Neural cell (in vitro differentiated cells): Measurements from ENCODE around the gene MYNN. TPM values are rescaled to one million over a fixed set of nuclear protein-coding genes. Genes with fewer than 3 reads are reported as not detected.

Experiments
- H2AFZ ChIP-seq: fragments of 200-600, 300-800 bp; sonication (generic), shearing (Covaris generic); 2 replicates; pipeline ENCODE4 v1.6.0; 2014; ENCODE audit warnings: low read depth, mild to moderate bottlenecking, antibody characterized with exemption, low read length, moderate library complexity
- H3F3A ChIP-seq: fragments of 200-600 bp; shearing (Covaris generic); 2 replicates; pipeline ENCODE4 v1.6.1; 2016; ENCODE audit warnings: mild to moderate bottlenecking, moderate library complexity, mixed read lengths, antibody characterized with exemption, low read length; ENCODE audit not compliant: insufficient read depth, poor library complexity, severe bottlenecking
- H3K27ac ChIP-seq: fragments of 200-600, 300-800 bp; sonication (generic), shearing (Covaris generic); 2 replicates; pipeline ENCODE4 v1.5.1; 2014; ENCODE audit warnings: mild to moderate bottlenecking, low read length, moderate library complexity
- H3K27me3 ChIP-seq: fragments of 300-800, 200-600 bp; sonication (generic), shearing (Covaris generic); 2 replicates; pipeline ENCODE4 v1.6.0; 2014; ENCODE audit warnings: mild to moderate bottlenecking, low read depth, low read length, moderate library complexity; ENCODE audit not compliant: insufficient read depth
- H3K36me3 ChIP-seq: fragments of 300-800, 200-600 bp; sonication (generic), shearing (Covaris generic); 2 replicates; pipeline ENCODE4 v1.5.1; 2014; ENCODE audit warnings: mild to moderate bottlenecking, antibody characterized with exemption, low read length, moderate library complexity; ENCODE audit not compliant: insufficient read depth
- H3K4me2 ChIP-seq: fragments of 300-800, 200-600 bp; sonication (generic), shearing (Covaris generic); 2 replicates; pipeline ENCODE4 v1.6.0; 2014; ENCODE audit warnings: mild to moderate bottlenecking, low read length
- H3K4me3 ChIP-seq: fragments of 300-800, 200-600 bp; sonication (generic), shearing (Covaris generic); 2 replicates; pipeline ENCODE4 v1.5.1; 2014; ENCODE audit warnings: mild to moderate bottlenecking, low read length, moderate library complexity
- H3K79me2 ChIP-seq: fragments of 200-600 bp; shearing (Covaris generic); replicated peaks from 2 replicates; pipeline ENCODE4 v1.6.0; 2014; ENCODE audit warnings: mild to moderate bottlenecking, low read length, moderate library complexity; ENCODE audit not compliant: insufficient read depth
- H3K9ac ChIP-seq: fragments of 300-800, 200-600 bp; sonication (generic), shearing (Covaris generic); 2 replicates; pipeline ENCODE4 v1.6.1; 2016; ENCODE audit warnings: mild to moderate bottlenecking, low read length, mixed read lengths
- H3K9me2 ChIP-seq: fragments of 200-600 bp; shearing (Covaris generic); 2 replicates; pipeline ENCODE4 v1.6.1; 2016; ENCODE audit warnings: mild to moderate bottlenecking, low read length, mixed read lengths; ENCODE audit not compliant: insufficient read depth
- H3K9me3 ChIP-seq: fragments of 200-600, 300-800 bp; sonication (generic), shearing (Covaris generic); 2 replicates; pipeline ENCODE4 v1.6.1; 2016; ENCODE audit warnings: mild to moderate bottlenecking, mixed run types, low read length, moderate library complexity, mixed read lengths
- H4K20me1 ChIP-seq: fragments of 200-600 bp; shearing (Covaris generic); 2 replicates; pipeline ENCODE4 v1.6.1; 2016; ENCODE audit warnings: mild to moderate bottlenecking, mixed run types; ENCODE audit not compliant: insufficient read depth
- CTCF ChIP-seq: fragments of 450-650 bp; IDR thresholded peaks from 2 replicates; pipeline ENCODE4 v1.5.1; 2014; ENCODE audit warnings: antibody characterized with exemption, mild to moderate bottlenecking, moderate library complexity; ENCODE audit not compliant: poor library complexity, severe bottlenecking
- EP300 ChIP-seq: fragments of 450-650 bp; conservative IDR thresholded peaks from 2 replicates; pipeline ENCODE4 v1.6.1; 2014; ENCODE audit warnings: antibody characterized with exemption, mild to moderate bottlenecking, moderate library complexity; ENCODE audit not compliant: poor library complexity, severe bottlenecking
- EZH2 ChIP-seq: fragments of 200-600, 300-800 bp; shearing (Covaris generic), sonication (generic); IDR thresholded peaks from 2 replicates; pipeline ENCODE4 v1.6.1; 2014; ENCODE audit warnings: antibody characterized with exemption, low read length, borderline replicate concordance, mild to moderate bottlenecking; ENCODE audit not compliant: insufficient read depth, poor library complexity, severe bottlenecking
- MXI1 ChIP-seq: fragments of 450-650 bp; conservative IDR thresholded peaks from 2 replicates; pipeline ENCODE4 v1.6.1; 2014; ENCODE audit warnings: antibody characterized with exemption, mild to moderate bottlenecking; ENCODE audit not compliant: poor library complexity, severe bottlenecking
- POLR2AphosphoS5 ChIP-seq: IDR thresholded peaks from 2 replicates; pipeline ENCODE4 v1.6.1; 2012
- RAD21 ChIP-seq: fragments of 450-650 bp; conservative IDR thresholded peaks from 2 replicates; pipeline ENCODE4 v1.6.1; 2014; ENCODE audit warnings: antibody characterized with exemption, mild to moderate bottlenecking, moderate library complexity
- REST ChIP-seq: IDR thresholded peaks from 2 replicates; pipeline ENCODE4 v1.6.1; 2012; ENCODE audit warnings: borderline replicate concordance
- SMC3 ChIP-seq: fragments of 450-650 bp; conservative IDR thresholded peaks from 2 replicates; pipeline ENCODE4 v1.6.1; 2014; ENCODE audit warnings: antibody characterized with exemption, mild to moderate bottlenecking, moderate library complexity; ENCODE audit not compliant: poor library complexity
- TAF1 ChIP-seq: IDR thresholded peaks from 2 replicates; pipeline ENCODE4 v1.6.1; 2012; ENCODE audit warnings: low read depth
- polyA plus RNA-seq: library from polyadenylated mRNA; depleted of rRNA; stranded (reverse); fragments of >200 nt; gene quantifications from 2 replicates; pipeline ENCODE4 v1.2.3, GENCODE V29; 2014

MYNN gene
- polyA plus RNA-seq, 1 donor from 2014 or later = 27.0 TPM

GRCh38 chr3:169825316-169825715 lies 52.1 kb downstream of the MYNN start:
- H3K9me2 ChIP-seq = no peaks in the 10 kb centered on the region
- H3K27ac ChIP-seq = no peak overlapping the region
- TF ChIP-seq EZH2 = no peak
- TF ChIP-seq RAD21 = no peak
- TF ChIP-seq REST = no peak
- TF ChIP-seq EP300 = no peak
- no peak for TF ChIP-seq MXI1
- TF ChIP-seq POLR2AphosphoS5 = no peak
- no peak for TF ChIP-seq CTCF
- H2AFZ ChIP-seq = no peak overlapping the region
- H3F3A ChIP-seq = no peaks in the 10 kb centered on the region
- no peak overlapping the region for H3K9ac ChIP-seq
- no peaks in the 10 kb centered on the region for H3K27me3 ChIP-seq
- H3K36me3 ChIP-seq = no peaks in the 10 kb centered on the region
- no peaks in the 10 kb centered on the region for H3K79me2 ChIP-seq
- no peak overlapping the region for H3K4me2 ChIP-seq
- no peak overlapping the region for H3K4me3 ChIP-seq
- H3K9me3 ChIP-seq = no peaks in the 10 kb centered on the region
- no peaks in the 10 kb centered on the region for H4K20me1 ChIP-seq

GRCh38 chr3:169827712-169828111 lies 54.5 kb downstream of the MYNN start:
- no peaks in the 10 kb centered on the region for H3F3A ChIP-seq
- H4K20me1 ChIP-seq = no peaks in the 10 kb centered on the region
- no peak overlapping the region for H3K27ac ChIP-seq
- H3K9ac ChIP-seq = no peak overlapping the region
- H3K4me2 ChIP-seq = no peak overlapping the region
- no peaks in the 10 kb centered on the region for H3K9me2 ChIP-seq
- no peak for TF ChIP-seq RAD21
- no peak for TF ChIP-seq TAF1
- TF ChIP-seq SMC3 = no peak
- no peak for TF ChIP-seq MXI1
- TF ChIP-seq REST = no peak
- TF ChIP-seq EP300 = no peak
- no peak for TF ChIP-seq POLR2AphosphoS5
- no peak for TF ChIP-seq CTCF
- TF ChIP-seq EZH2 = no peak
- no peaks in the 10 kb centered on the region for H3K27me3 ChIP-seq
- H3K9me3 ChIP-seq = no peaks in the 10 kb centered on the region
- H2AFZ ChIP-seq = no peak overlapping the region
- no peak overlapping the region for H3K4me3 ChIP-seq
- no peaks in the 10 kb centered on the region for H3K36me3 ChIP-seq
- no peaks in the 10 kb centered on the region for H3K79me2 ChIP-seq
